Measurements from ENCODE around the gene SHROOM4.

DNA sequence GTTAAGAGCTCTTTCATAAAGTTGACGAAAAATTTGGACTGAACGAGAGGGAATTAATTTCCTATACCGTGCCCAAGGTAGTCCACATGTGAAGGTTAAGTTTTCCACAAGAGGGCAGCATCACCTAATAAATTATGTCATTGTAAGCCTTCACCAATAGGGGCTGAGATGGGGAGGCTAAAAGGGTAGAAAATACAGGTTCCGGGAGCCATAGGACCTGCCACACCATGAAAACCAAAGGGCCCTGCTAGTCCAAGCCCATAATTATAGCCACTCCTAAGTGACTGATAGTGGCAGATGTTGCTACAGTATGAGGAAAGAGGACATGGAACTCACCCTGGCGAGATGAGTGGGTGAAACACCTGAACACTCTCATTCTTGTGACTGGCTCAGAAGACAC is 122.2 kb downstream of the SHROOM4 start:
- TF ChIP-seq, protein P1, sequence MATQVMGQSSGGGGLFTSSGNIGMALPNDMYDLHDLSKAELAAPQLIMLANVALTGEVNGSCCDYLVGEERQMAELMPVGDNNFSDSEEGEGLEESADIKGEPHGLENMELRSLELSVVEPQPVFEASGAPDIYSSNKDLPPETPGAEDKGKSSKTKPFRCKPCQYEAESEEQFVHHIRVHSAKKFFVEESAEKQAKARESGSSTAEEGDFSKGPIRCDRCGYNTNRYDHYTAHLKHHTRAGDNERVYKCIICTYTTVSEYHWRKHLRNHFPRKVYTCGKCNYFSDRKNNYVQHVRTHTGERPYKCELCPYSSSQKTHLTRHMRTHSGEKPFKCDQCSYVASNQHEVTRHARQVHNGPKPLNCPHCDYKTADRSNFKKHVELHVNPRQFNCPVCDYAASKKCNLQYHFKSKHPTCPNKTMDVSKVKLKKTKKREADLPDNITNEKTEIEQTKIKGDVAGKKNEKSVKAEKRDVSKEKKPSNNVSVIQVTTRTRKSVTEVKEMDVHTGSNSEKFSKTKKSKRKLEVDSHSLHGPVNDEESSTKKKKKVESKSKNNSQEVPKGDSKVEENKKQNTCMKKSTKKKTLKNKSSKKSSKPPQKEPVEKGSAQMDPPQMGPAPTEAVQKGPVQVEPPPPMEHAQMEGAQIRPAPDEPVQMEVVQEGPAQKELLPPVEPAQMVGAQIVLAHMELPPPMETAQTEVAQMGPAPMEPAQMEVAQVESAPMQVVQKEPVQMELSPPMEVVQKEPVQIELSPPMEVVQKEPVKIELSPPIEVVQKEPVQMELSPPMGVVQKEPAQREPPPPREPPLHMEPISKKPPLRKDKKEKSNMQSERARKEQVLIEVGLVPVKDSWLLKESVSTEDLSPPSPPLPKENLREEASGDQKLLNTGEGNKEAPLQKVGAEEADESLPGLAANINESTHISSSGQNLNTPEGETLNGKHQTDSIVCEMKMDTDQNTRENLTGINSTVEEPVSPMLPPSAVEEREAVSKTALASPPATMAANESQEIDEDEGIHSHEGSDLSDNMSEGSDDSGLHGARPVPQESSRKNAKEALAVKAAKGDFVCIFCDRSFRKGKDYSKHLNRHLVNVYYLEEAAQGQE (IDR thresholded peaks at IDR 0.05; ENCODE audit: unreplicated experiment), result no peak
- TF ChIP-seq, protein P2, sequence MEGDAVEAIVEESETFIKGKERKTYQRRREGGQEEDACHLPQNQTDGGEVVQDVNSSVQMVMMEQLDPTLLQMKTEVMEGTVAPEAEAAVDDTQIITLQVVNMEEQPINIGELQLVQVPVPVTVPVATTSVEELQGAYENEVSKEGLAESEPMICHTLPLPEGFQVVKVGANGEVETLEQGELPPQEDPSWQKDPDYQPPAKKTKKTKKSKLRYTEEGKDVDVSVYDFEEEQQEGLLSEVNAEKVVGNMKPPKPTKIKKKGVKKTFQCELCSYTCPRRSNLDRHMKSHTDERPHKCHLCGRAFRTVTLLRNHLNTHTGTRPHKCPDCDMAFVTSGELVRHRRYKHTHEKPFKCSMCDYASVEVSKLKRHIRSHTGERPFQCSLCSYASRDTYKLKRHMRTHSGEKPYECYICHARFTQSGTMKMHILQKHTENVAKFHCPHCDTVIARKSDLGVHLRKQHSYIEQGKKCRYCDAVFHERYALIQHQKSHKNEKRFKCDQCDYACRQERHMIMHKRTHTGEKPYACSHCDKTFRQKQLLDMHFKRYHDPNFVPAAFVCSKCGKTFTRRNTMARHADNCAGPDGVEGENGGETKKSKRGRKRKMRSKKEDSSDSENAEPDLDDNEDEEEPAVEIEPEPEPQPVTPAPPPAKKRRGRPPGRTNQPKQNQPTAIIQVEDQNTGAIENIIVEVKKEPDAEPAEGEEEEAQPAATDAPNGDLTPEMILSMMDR (conservative IDR thresholded peaks at IDR 0.05; ENCODE audit: low read depth in 2 of 2), result peak; percentile 67
- no peak for TF ChIP-seq JUNB (IDR thresholded peaks at IDR 0.05; ENCODE audit: unreplicated experiment)
- no peak for TF ChIP-seq EZH2phosphoT487 (IDR thresholded peaks at IDR 0.05; ENCODE audit: unreplicated experiment)
- TF ChIP-seq POLR2AphosphoS5 (IDR thresholded peaks at IDR 0.05; ENCODE audit: low read depth), result no peak
- no peak for TF ChIP-seq EZH2 (IDR thresholded peaks at IDR 0.05; ENCODE audit: low read depth, unreplicated experiment)
- TF ChIP-seq NANOG (IDR thresholded peaks at IDR 0.05; ENCODE audit: borderline replicate concordance), result no peak
